Stimulated activated CD8-positive, alpha-beta memory T cell treated with anti-CD3 and anti-CD28 coated beads, Interleukin-4, amount 100 ng/mL, for 24 hours (primary cell): ENCODE data around the gene PLCH2.

Source experiments
- DNase-seq: peaks from one replicate; pipeline ENCODE4 v3.0.0-alpha.2; 2020; ENCODE audit warnings: low read depth

The PLCH2 gene

GRCh38 chr1:2462819-2463218, 13.3 kb upstream of the PLCH2 start:
- no peak for DNase-seq

- DNase-seq, result no peak
Observed at GRCh38 chr1:2463396-2463795, 12.7 kb upstream of the PLCH2 start.

- DNase-seq, result no peak
Observed at GRCh38 chr1:2465371-2466269, 10.5 kb upstream of the PLCH2 start.

GRCh38 chr1:2466270-2466665, 9.8 kb upstream of the PLCH2 start:
- DNase-seq, result no peak

- DNase-seq, result no peak
Observed at GRCh38 chr1:2466958-2467554, 9.0 kb upstream of the PLCH2 start.

GRCh38 chr1:2468041-2468472, 8.0 kb upstream of the PLCH2 start:
- DNase-seq, result peak; percentile 24

GRCh38 chr1:2468540-2468939, 7.5 kb upstream of the PLCH2 start:
- DNase-seq, result no peak

GRCh38 chr1:2469103-2469940, 6.8 kb upstream of the PLCH2 start:
- no peak for DNase-seq

GRCh38 chr1:2470290-2471158, 5.6 kb upstream of the PLCH2 start:
- no peak for DNase-seq

- DNase-seq, result no peak
Observed at GRCh38 chr1:2471159-2471471, 5.0 kb upstream of the PLCH2 start.

- no peak for DNase-seq
Observed at GRCh38 chr1:2471587-2472001, 4.5 kb upstream of the PLCH2 start.

GRCh38 chr1:2472109-2472508, 4.0 kb upstream of the PLCH2 start:
- no peak for DNase-seq

- no peak for DNase-seq
Observed at GRCh38 chr1:2472561-2473177, 3.4 kb upstream of the PLCH2 start.

- DNase-seq, result no peak
Observed at GRCh38 chr1:2473198-2473597, 2.9 kb upstream of the PLCH2 start.

- no peak for DNase-seq
Observed at GRCh38 chr1:2474104-2474844, 1.8 kb upstream of the PLCH2 start.

GRCh38 chr1:2474933-2475371, 1.1 kb upstream of the PLCH2 start:
- DNase-seq, result no peak

- DNase-seq, result no peak
Observed at GRCh38 chr1:2475571-2475970, 518 bp upstream of the PLCH2 start.

GRCh38 chr1:2477309-2477708, 1.2 kb downstream of the PLCH2 start:
- DNase-seq, result no peak

GRCh38 chr1:2477791-2478499, 1.9 kb downstream of the PLCH2 start:
- no peak for DNase-seq

GRCh38 chr1:2479186-2479585, 3.1 kb downstream of the PLCH2 start:
- no peak for DNase-seq
